Neuronal stem cell (in vitro differentiated cells): ENCODE results near the gene ASXL2.

Experiments
- DNase-seq: peaks from one replicate; pipeline ENCODE4 v3.0.0-alpha.2; 2013; ENCODE audit warnings: low spot score
- H2AFZ ChIP-seq: one replicate; pipeline ENCODE4 v1.6.1; 2013; ENCODE audit warnings: mild to moderate bottlenecking, low read length, inconsistent platforms
- H2AK5ac ChIP-seq: 2 replicates; pipeline ENCODE4 v1.6.1; 2013; ENCODE audit warnings: low read depth, mild to moderate bottlenecking, inconsistent platforms, low read length, moderate library complexity, mixed read lengths
- H2BK120ac ChIP-seq: 2 replicates; pipeline ENCODE4 v1.6.1; 2013; ENCODE audit warnings: low read depth, mild to moderate bottlenecking, inconsistent platforms, low read length, moderate library complexity, mixed read lengths
- H2BK12ac ChIP-seq: one replicate; pipeline ENCODE4 v1.6.1; 2013; ENCODE audit warnings: low read length, inconsistent platforms
- H2BK15ac ChIP-seq: 2 replicates; pipeline ENCODE4 v1.6.1; 2013; ENCODE audit warnings: mild to moderate bottlenecking, low read length, inconsistent platforms, mixed read lengths
- H2BK5ac ChIP-seq: one replicate; pipeline ENCODE4 v1.6.1; 2013; ENCODE audit warnings: inconsistent platforms, mild to moderate bottlenecking, low read length, moderate library complexity
- H3K14ac ChIP-seq: one replicate; pipeline ENCODE4 v1.6.1; 2013; ENCODE audit warnings: low read length, inconsistent platforms
- H3K18ac ChIP-seq: 2 replicates; pipeline ENCODE4 v1.6.1; 2013; ENCODE audit warnings: low read length, inconsistent platforms
- H3K23ac ChIP-seq: 2 replicates; pipeline ENCODE4 v1.6.1; 2013; ENCODE audit warnings: low read depth, mild to moderate bottlenecking, mixed read lengths, low read length, inconsistent platforms; ENCODE audit not compliant: poor library complexity
- H3K27ac ChIP-seq: replicated peaks from 3 replicates; pipeline ENCODE4 v1.5.1; 2013; ENCODE audit warnings: low read length, inconsistent platforms
- H3K27me3 ChIP-seq, 3 experiments: 2 replicates each; pipeline ENCODE4 v1.6.1; 2013; ENCODE audit warnings: low read length in 3 of 3, mild to moderate bottlenecking in 2 of 3, inconsistent platforms in 1 of 3, low read depth in 1 of 3, mixed read lengths in 1 of 3, moderate library complexity in 1 of 3; ENCODE audit not compliant: control insufficient read depth in 3 of 3, insufficient read depth in 3 of 3
- H3K36me3 ChIP-seq, 2 donors: replicated peaks in 1 of 2; 2 replicates each; pipeline ENCODE4 v1.6.1; 2013; ENCODE audit warnings: low read length in 2 of 2; ENCODE audit not compliant: control insufficient read depth in 2 of 2, insufficient read depth in 2 of 2
- H3K4ac ChIP-seq: 2 replicates; pipeline ENCODE4 v1.6.1; 2013; ENCODE audit warnings: inconsistent platforms, mild to moderate bottlenecking, low read length, moderate library complexity
- H3K4me1 ChIP-seq, 2 donors: 1 replicate in 1 of 2; 2 replicates in 1 of 2; pipeline ENCODE4 v1.6.1; 2013; ENCODE audit warnings: low read length in 2 of 2, low read depth in 1 of 2; ENCODE audit not compliant: control insufficient read depth in 2 of 2, insufficient read depth in 1 of 2
- H3K4me2 ChIP-seq: one replicate; pipeline ENCODE4 v1.6.1; 2013; ENCODE audit warnings: mild to moderate bottlenecking, low read length, inconsistent platforms; ENCODE audit not compliant: insufficient read depth, poor library complexity, severe bottlenecking
- H3K4me3 ChIP-seq, 2 donors: 2 replicates each; pipeline ENCODE4 v1.5.1; 2013; ENCODE audit warnings: low read length in 2 of 2, mild to moderate bottlenecking in 2 of 2, inconsistent platforms in 1 of 2, moderate library complexity in 1 of 2
- H3K79me1 ChIP-seq: one replicate; pipeline ENCODE4 v1.6.1; 2013; ENCODE audit warnings: low read depth, mild to moderate bottlenecking, inconsistent platforms, low read length, moderate library complexity
- H3K9ac ChIP-seq: one replicate; pipeline ENCODE4 v1.6.1; 2013; ENCODE audit warnings: mild to moderate bottlenecking, low read depth, low read length, inconsistent platforms; ENCODE audit not compliant: poor library complexity
- H3K9me3 ChIP-seq, 2 donors: replicated peaks in 1 of 2; 2 replicates each; pipeline versions ENCODE3 to v1.6.1; 2013; ENCODE audit warnings: low read length in 2 of 2, mild to moderate bottlenecking in 2 of 2, inconsistent platforms in 1 of 2, low read depth in 1 of 2, mixed read lengths in 1 of 2, moderate library complexity in 1 of 2; ENCODE audit not compliant: control insufficient read depth in 2 of 2, insufficient read depth in 1 of 2
- H4K8ac ChIP-seq: one replicate; pipeline ENCODE4 v1.6.1; 2013; ENCODE audit warnings: low read depth, mild to moderate bottlenecking, inconsistent platforms, low read length, moderate library complexity
- H4K91ac ChIP-seq: one replicate; pipeline ENCODE4 v1.6.1; 2013; ENCODE audit warnings: low read length, low read depth, mild to moderate bottlenecking, inconsistent platforms; ENCODE audit not compliant: poor library complexity
- WGBS, 2 donors: extraction: QIAGEN DNeasy Blood & Tissue Kit; methylation state at CpG; one replicate each; pipeline ENCODE4 v1.1.7; 2013; ENCODE audit warnings: missing lambda C conversion rate in 2 of 2, mixed read lengths in 1 of 2; ENCODE audit not compliant: insufficient read length in 2 of 2, insufficient replicate concordance in 1 of 2; ENCODE audit errors: extremely low coverage in 2 of 2; 5-methylcytosine and 5-hydroxymethylcytosine counted together

The ASXL2 gene

GRCh38 chr2:25756536-25756935 is 121.8 kb downstream of the ASXL2 start:
- no peaks in the 10 kb centered on the region for H3K4me1 ChIP-seq
- no CpG with 5 or more reads among the region's 4 CpGs for WGBS, 2 donors
- no peak overlapping the region for H2BK5ac ChIP-seq
- no peak overlapping the region for H3K14ac ChIP-seq
- no peak overlapping the region for H2AK5ac ChIP-seq
- H2BK12ac ChIP-seq: no peak overlapping the region
- no peak overlapping the region for H3K4ac ChIP-seq
- no peak overlapping the region for H4K8ac ChIP-seq
- H3K9ac ChIP-seq: no peak overlapping the region
- H3K27ac ChIP-seq: no peak overlapping the region
- H3K4me3 ChIP-seq: no peak overlapping the region
- no peak overlapping the region for H3K23ac ChIP-seq
- no peak overlapping the region for H2BK120ac ChIP-seq
- H3K4me2 ChIP-seq: no peak overlapping the region
- no peaks in the 10 kb centered on the region for H3K27me3 ChIP-seq
- no peak overlapping the region for H2BK15ac ChIP-seq
- H3K79me1 ChIP-seq: no peaks in the 10 kb centered on the region
- H3K9me3 ChIP-seq: no peaks in the 10 kb centered on the region
- DNase-seq: no peak
- no peak overlapping the region for H4K91ac ChIP-seq
- peaks cover 5 to 79% of the 10 kb centered on the region in 2 donors for H3K36me3 ChIP-seq
- H2AFZ ChIP-seq: no peak overlapping the region
- no peak overlapping the region for H3K18ac ChIP-seq

GRCh38 chr2:25749676-25750075 is 128.6 kb downstream of the ASXL2 start:
- no peak for DNase-seq
- Histone ChIP-seq H3K27ac (no peak overlapping the region), H3K23ac (no peak overlapping the region), H3K36me3 (peaks cover 3 to 88% of the 10 kb centered on the region in 2 donors), H3K9ac (no peak overlapping the region), H3K4me2 (no peak overlapping the region), H2BK5ac (no peak overlapping the region), H3K9me3 (no peaks in the 10 kb centered on the region), H4K91ac (no peak overlapping the region), H2BK12ac (no peak overlapping the region), H3K18ac (no peak overlapping the region), H4K8ac (no peak overlapping the region), H2BK15ac (no peak overlapping the region), H3K4ac (no peak overlapping the region), H3K4me3 (no peak overlapping the region), H3K4me1 (no peaks in the 10 kb centered on the region), H2BK120ac (no peak overlapping the region), H3K79me1 (no peaks in the 10 kb centered on the region), H2AFZ (no peak overlapping the region), H2AK5ac (no peak overlapping the region), H3K27me3 (no peaks in the 10 kb centered on the region), H3K14ac (no peak overlapping the region)
- WGBS, 2 donors: no CpG with 5 or more reads among the region's 5 CpGs

GRCh38 chr2:25744055-25744454 is 134.2 kb downstream of the ASXL2 start:
- no CpG with 5 or more reads among the region's 8 CpGs for WGBS, 2 donors
- Histone ChIP-seq H2AK5ac (no peak overlapping the region), H3K4me1 (peaks cover 14 to 19% of the 10 kb centered on the region in 2 donors), H2BK12ac (no peak overlapping the region), H3K4ac (no peak overlapping the region), H3K9me3 (no peaks in the 10 kb centered on the region), H3K79me1 (no peaks in the 10 kb centered on the region), H3K36me3 (peaks cover 6 to 67% of the 10 kb centered on the region in 2 donors), H3K23ac (no peak overlapping the region), H3K27me3 (no peaks in the 10 kb centered on the region), H2BK5ac (no peak overlapping the region), H3K9ac (no peak overlapping the region), H4K8ac (no peak overlapping the region), H2AFZ (no peak overlapping the region), H3K4me3 (no peak overlapping the region), H2BK15ac (no peak overlapping the region), H4K91ac (no peak overlapping the region), H3K14ac (no peak overlapping the region), H2BK120ac (no peak overlapping the region), H3K27ac (no peak overlapping the region), H3K18ac (no peak overlapping the region), H3K4me2 (no peak overlapping the region)
- no peak for DNase-seq

- H3K9me3 ChIP-seq: no peaks in the 10 kb centered on the region
- no peak overlapping the region for H4K91ac ChIP-seq
- peaks cover 14 to 19% of the 10 kb centered on the region in 2 donors for H3K4me1 ChIP-seq
- no peak overlapping the region for H3K9ac ChIP-seq
- WGBS, 2 donors: no CpG with 5 or more reads among the region's 5 CpGs
- no peak overlapping the region for H2AK5ac ChIP-seq
- no peak overlapping the region for H2BK12ac ChIP-seq
- H2BK5ac ChIP-seq: no peak overlapping the region
- no peak for DNase-seq
- no peak overlapping the region for H3K18ac ChIP-seq
- no peak overlapping the region for H4K8ac ChIP-seq
- H2AFZ ChIP-seq: no peak overlapping the region
- H3K79me1 ChIP-seq: no peaks in the 10 kb centered on the region
- H3K27me3 ChIP-seq: no peaks in the 10 kb centered on the region
- no peak overlapping the region for H3K27ac ChIP-seq
- H3K14ac ChIP-seq: no peak overlapping the region
- no peak overlapping the region for H2BK120ac ChIP-seq
- no peak overlapping the region for H2BK15ac ChIP-seq
- H3K4me3 ChIP-seq: no peak overlapping the region
- H3K36me3 ChIP-seq: peaks cover 6 to 60% of the 10 kb centered on the region in 2 donors
- no peak overlapping the region for H3K4me2 ChIP-seq
- H3K23ac ChIP-seq: no peak overlapping the region
- H3K4ac ChIP-seq: no peak overlapping the region
These were observed 135.0 kb downstream of the ASXL2 start for GRCh38 chr2:25743132-25743830.
